ENCODE measurements around the gene MALRD1.
"Not testable (repeated sequence)": the region's sequence is repeated elsewhere in the genome, so short reads cannot be mapped to it uniquely, and the experiment has no call there.

MALRD1 gene

GRCh38 chr10:19730167-19730906, 681.7 kb downstream of the MALRD1 start:
- no peak for DNase-seq

GRCh38 chr10:19730907-19731217, 682.3 kb downstream of the MALRD1 start:
- no peak for DNase-seq

- DNase-seq: no peak
Measured at GRCh38 chr10:19731560-19731959, 683.0 kb downstream of the MALRD1 start.

- DNase-seq: no peak
Measured at GRCh38 chr10:19738440-19738839, 689.8 kb downstream of the MALRD1 start.

- DNase-seq: not testable (repeated sequence)
Measured at GRCh38 chr10:19739232-19739631, 690.6 kb downstream of the MALRD1 start.

GRCh38 chr10:19742144-19742543, 693.5 kb downstream of the MALRD1 start:
- not testable (repeated sequence) for DNase-seq

GRCh38 chr10:19745672-19746071, 697.1 kb downstream of the MALRD1 start:
- no peak for DNase-seq

GRCh38 chr10:19749185-19749729, 700.7 kb downstream of the MALRD1 start:
- no peak for DNase-seq

GRCh38 chr10:19750972-19751371, 702.4 kb downstream of the MALRD1 start:
- DNase-seq: no peak

GRCh38 chr10:19756919-19757318, 708.3 kb downstream of the MALRD1 start:
- no peak for DNase-seq

- DNase-seq: no peak
Measured at GRCh38 chr10:19762026-19762425, 713.4 kb downstream of the MALRD1 start.

GRCh38 chr10:19764111-19764510, 715.5 kb downstream of the MALRD1 start:
- DNase-seq: no peak

- DNase-seq: no peak
Measured at GRCh38 chr10:19767876-19768275, 719.3 kb downstream of the MALRD1 start.

GRCh38 chr10:19769826-19770225, 721.2 kb downstream of the MALRD1 start:
- not testable (repeated sequence) for DNase-seq

GRCh38 chr10:19772972-19773371, 724.4 kb downstream of the MALRD1 start:
- no peak for DNase-seq

GRCh38 chr10:19775296-19775695, 726.7 kb downstream of the MALRD1 start:
- DNase-seq: no peak

- no peak for DNase-seq
Measured at GRCh38 chr10:19777806-19778205, 729.2 kb downstream of the MALRD1 start.

GRCh38 chr10:19778996-19779395, 730.4 kb downstream of the MALRD1 start:
- DNase-seq: no peak

- DNase-seq: no peak
Measured at GRCh38 chr10:19782430-19783089, 734.0 kb downstream of the MALRD1 start.

GRCh38 chr10:19783721-19784120, 735.1 kb downstream of the MALRD1 start:
- DNase-seq: no peak

Data from stimulated activated CD8-positive, alpha-beta memory T cell treated with anti-CD3 and anti-CD28 coated beads, Interleukin-4, amount 100 ng/mL, for 48 hours (primary cell).